Mammary epithelial cell (primary cell): Measurements from ENCODE around the gene APEX1.

ENCODE experiments used
- CTCF ChIP-seq, 2 donors: IDR thresholded peaks in 1 of 2; conservative IDR thresholded peaks in 1 of 2; 2 replicates each; pipeline ENCODE4 v1.5.1; 2011 to 2012; ENCODE audit warnings: inconsistent platforms in 2 of 2, low read length in 2 of 2, mild to moderate bottlenecking in 2 of 2, control low read depth in 1 of 2, low read depth in 1 of 2; ENCODE audit not compliant: insufficient read depth in 1 of 2; ENCODE audit errors: extremely low read depth in 1 of 2
- EZH2 ChIP-seq: IDR thresholded peaks from 2 replicates; pipeline ENCODE4 v1.6.1; 2012; ENCODE audit warnings: low read length, inconsistent platforms, borderline replicate concordance

GRCh38 chr14:20412876-20413743, 41.9 kb upstream of the APEX1 start, which contains the start of gene TEP1:
- TF ChIP-seq CTCF (conservative IDR thresholded peaks at IDR 0.05 in 1 of 2, IDR thresholded peaks at IDR 0.05 in 1 of 2; ENCODE audit: extremely low read depth in 1 of 2, insufficient read depth in 1 of 2, low read depth in 1 of 2, low read length in 2 of 2) (no peak), EZH2 (no peak)
